ENCODE results near the gene TIMP1.

Gene TIMP1

GRCh38 chrX:47560179-47560933, 21.9 kb upstream of the TIMP1 start:
- WGBS (ENCODE audit: insufficient coverage) = 46% methylated on average over 13 of the region's 15 CpGs
- no peaks in the 10 kb centered on the region for H3K27me3 ChIP-seq (replicated peaks in 2 of 5; ENCODE audit: control insufficient read depth in 4 of 5, insufficient read depth in 5 of 5, low read length in 4 of 5)
- ChIA-PET POLR2A (interaction anchor here (0.9 kb wide), 1 partner anchor 15 kb away, joined by 5 read pairs; no protein-coding TSS in a partner anchor), CTCF (interaction anchor here (0.5 to 2.1 kb wide), 2 partner anchors 23 to 68 kb away, joined by 3 to 5 read pairs; no protein-coding TSS in a partner anchor)
- peaks cover 0 to 3% (median 0%) of the 10 kb centered on the region in 5 experiments for H3K9me3 ChIP-seq (ENCODE audit: control extremely low read depth in 1 of 5, control insufficient read depth in 4 of 5, insufficient read depth in 2 of 5, low read depth in 1 of 5, low read length in 4 of 5)
- peak overlapping the region; percentile 45 to 86 (median 69) for H3K4me3 ChIP-seq (ENCODE audit: control insufficient read depth in 1 of 7, extremely low read depth in 1 of 7, insufficient read depth in 4 of 7, low read depth in 2 of 7, low read length in 6 of 7)
- H3K36me3 ChIP-seq (ENCODE audit: control insufficient read depth in 4 of 4, insufficient read depth in 4 of 4, low read length in 3 of 4) = peaks cover 0 to 26% (median 11%) of the 10 kb centered on the region in 4 experiments
- peak overlapping the region; percentile 69 to 93 for H3K27ac ChIP-seq (ENCODE audit: insufficient read depth in 1 of 2, low read depth in 1 of 2, low read length in 2 of 2, poor library complexity in 1 of 2, severe bottlenecking in 2 of 2)
- no peak for DNase-seq
- peaks cover 0 to 24% (median 16%) of the 10 kb centered on the region in 4 experiments for H3K4me1 ChIP-seq (ENCODE audit: control extremely low read depth in 1 of 4, control insufficient read depth in 4 of 4, insufficient read depth in 4 of 4, low read length in 3 of 4)

- ChIA-PET POLR2A (interaction anchor here (0.9 kb wide), 1 partner anchor 16 kb away, joined by 5 read pairs; no protein-coding TSS in a partner anchor), CTCF (interaction anchor here (1.3 to 2.1 kb wide), 2 partner anchors 68 to 83 kb away, joined by 4 to 5 read pairs; no protein-coding TSS in a partner anchor)
- Histone ChIP-seq H3K4me1 (ENCODE audit: control extremely low read depth in 1 of 4, control insufficient read depth in 4 of 4, insufficient read depth in 4 of 4, low read length in 3 of 4) (peaks cover 0 to 24% (median 16%) of the 10 kb centered on the region in 4 experiments), H3K36me3 (ENCODE audit: control insufficient read depth in 4 of 4, insufficient read depth in 4 of 4, low read length in 3 of 4) (peaks cover 0 to 30% (median 11%) of the 10 kb centered on the region in 4 experiments), H3K4me3 (ENCODE audit: control insufficient read depth in 1 of 7, extremely low read depth in 1 of 7, insufficient read depth in 4 of 7, low read depth in 2 of 7, low read length in 6 of 7) (peak within 1 kb of the TSS; percentile 45 to 86 (median 75)), H3K27me3 (replicated peaks in 2 of 5; ENCODE audit: control insufficient read depth in 4 of 5, insufficient read depth in 5 of 5, low read length in 4 of 5) (no peaks in the 10 kb centered on the region), H3K9me3 (ENCODE audit: control extremely low read depth in 1 of 5, control insufficient read depth in 4 of 5, insufficient read depth in 2 of 5, low read depth in 1 of 5, low read length in 4 of 5) (peaks cover 0 to 3% (median 0%) of the 10 kb centered on the region in 5 experiments), H3K27ac (ENCODE audit: insufficient read depth in 1 of 2, low read depth in 1 of 2, low read length in 2 of 2, poor library complexity in 1 of 2, severe bottlenecking in 2 of 2) (peak within 1 kb of the TSS; percentile 90 to 93)
- WGBS (ENCODE audit: insufficient coverage) = 50% methylated on average over 53 of the region's 59 CpGs
- DNase-seq = peak; percentile 99
Measured at GRCh38 chrX:47560934-47561658, 21.1 kb upstream of the TIMP1 start, which contains the start of gene ARAF. TSS of gene ARAF (plus strand) at chrX:47561205. CDS start at chrX:47562968, 1,763 bp downstream.

- H3K27ac ChIP-seq (ENCODE audit: insufficient read depth in 1 of 2, low read depth in 1 of 2, low read length in 2 of 2, poor library complexity in 1 of 2, severe bottlenecking in 2 of 2) = peak overlapping the region; percentile 90 to 93
- ChIA-PET CTCF (interaction anchor here (1.3 to 2.1 kb wide), 3 partner anchors 67 to 86 kb away, joined by 3 to 5 read pairs (median 4); no protein-coding TSS in a partner anchor), POLR2A (interaction anchor here (0.9 kb wide), 1 partner anchor 16 kb away, joined by 5 read pairs; no protein-coding TSS in a partner anchor)
- peak overlapping the region; percentile 45 to 86 (median 75) for H3K4me3 ChIP-seq (ENCODE audit: control insufficient read depth in 1 of 7, extremely low read depth in 1 of 7, insufficient read depth in 4 of 7, low read depth in 2 of 7, low read length in 6 of 7)
- DNase-seq = no peak
- peaks cover 0 to 3% (median 0%) of the 10 kb centered on the region in 5 experiments for H3K9me3 ChIP-seq (ENCODE audit: control extremely low read depth in 1 of 5, control insufficient read depth in 4 of 5, insufficient read depth in 2 of 5, low read depth in 1 of 5, low read length in 4 of 5)
- H3K27me3 ChIP-seq (replicated peaks in 2 of 5; ENCODE audit: control insufficient read depth in 4 of 5, insufficient read depth in 5 of 5, low read length in 4 of 5) = peaks cover 0 to under 1% (median 0%) of the 10 kb centered on the region in 5 experiments
- peaks cover 0 to 23% (median 15%) of the 10 kb centered on the region in 4 experiments for H3K4me1 ChIP-seq (ENCODE audit: control extremely low read depth in 1 of 4, control insufficient read depth in 4 of 4, insufficient read depth in 4 of 4, low read length in 3 of 4)
- 50% methylated on average over 8 of the region's 9 CpGs for WGBS (ENCODE audit: insufficient coverage)
- H3K36me3 ChIP-seq (ENCODE audit: control insufficient read depth in 4 of 4, insufficient read depth in 4 of 4, low read length in 3 of 4) = peaks cover 0 to 36% (median 11%) of the 10 kb centered on the region in 4 experiments
Measured at GRCh38 chrX:47561659-47562151, 20.5 kb upstream of the TIMP1 start.

GRCh38 chrX:47562615-47563243, 19.5 kb upstream of the TIMP1 start:
- Histone ChIP-seq H3K9me3 (ENCODE audit: control extremely low read depth in 1 of 5, control insufficient read depth in 4 of 5, insufficient read depth in 2 of 5, low read depth in 1 of 5, low read length in 4 of 5) (peaks cover 0 to 3% (median 0%) of the 10 kb centered on the region in 5 experiments), H3K4me1 (ENCODE audit: control extremely low read depth in 1 of 4, control insufficient read depth in 4 of 4, insufficient read depth in 4 of 4, low read length in 3 of 4) (peaks cover 0 to 21% (median 14%) of the 10 kb centered on the region in 4 experiments), H3K27ac (ENCODE audit: insufficient read depth in 1 of 2, low read depth in 1 of 2, low read length in 2 of 2, poor library complexity in 1 of 2, severe bottlenecking in 2 of 2) (no peak overlapping the region), H3K27me3 (replicated peaks in 2 of 5; ENCODE audit: control insufficient read depth in 4 of 5, insufficient read depth in 5 of 5, low read length in 4 of 5) (peaks cover 0 to 3% (median 0%) of the 10 kb centered on the region in 5 experiments), H3K36me3 (ENCODE audit: control insufficient read depth in 4 of 4, insufficient read depth in 4 of 4, low read length in 3 of 4) (peaks cover 0 to 46% (median 19%) of the 10 kb centered on the region in 4 experiments), H3K4me3 (ENCODE audit: control insufficient read depth in 1 of 7, extremely low read depth in 1 of 7, insufficient read depth in 4 of 7, low read depth in 2 of 7, low read length in 6 of 7) (no peak overlapping the region)
- POLR2A ChIA-PET = no interaction called here
- CTCF ChIA-PET = interaction anchor here (1.0 to 2.1 kb wide), 4 partner anchors 66 to 85 kb away, joined by 3 to 5 read pairs (median 4); no protein-coding TSS in a partner anchor
- DNase-seq = peak; percentile 42 to 67 (median 59)
- WGBS (ENCODE audit: insufficient coverage) = 78% methylated on average over 11 of the region's 13 CpGs

- POLR2A ChIA-PET = no interaction called here
- no peak overlapping the region for H3K27ac ChIP-seq (ENCODE audit: insufficient read depth in 1 of 2, low read depth in 1 of 2, low read length in 2 of 2, poor library complexity in 1 of 2, severe bottlenecking in 2 of 2)
Measured at GRCh38 chrX:47563801-47564315, 18.4 kb upstream of the TIMP1 start.

More at GRCh38 chrX:47563801-47564315, 18.4 kb upstream of the TIMP1 start:
- 75% methylated on average over 4 of the region's 8 CpGs for WGBS (ENCODE audit: insufficient coverage)
- CTCF ChIA-PET = interaction anchor here (0.7 to 1.2 kb wide), 3 partner anchors 62 to 79 kb away, joined by 3 to 4 read pairs (median 3); no protein-coding TSS in a partner anchor
- DNase-seq = no peak
- no peak overlapping the region for H3K4me3 ChIP-seq (ENCODE audit: control insufficient read depth in 1 of 7, extremely low read depth in 1 of 7, insufficient read depth in 4 of 7, low read depth in 2 of 7, low read length in 6 of 7)
- peaks cover 0 to 3% (median 0%) of the 10 kb centered on the region in 5 experiments for H3K9me3 ChIP-seq (ENCODE audit: control extremely low read depth in 1 of 5, control insufficient read depth in 4 of 5, insufficient read depth in 2 of 5, low read depth in 1 of 5, low read length in 4 of 5)
- H3K27me3 ChIP-seq (replicated peaks in 2 of 5; ENCODE audit: control insufficient read depth in 4 of 5, insufficient read depth in 5 of 5, low read length in 4 of 5) = peaks cover 0 to 3% (median 0%) of the 10 kb centered on the region in 5 experiments
- H3K36me3 ChIP-seq (ENCODE audit: control insufficient read depth in 4 of 4, insufficient read depth in 4 of 4, low read length in 3 of 4) = peaks cover 0 to 56% (median 25%) of the 10 kb centered on the region in 4 experiments
- H3K4me1 ChIP-seq (ENCODE audit: control extremely low read depth in 1 of 4, control insufficient read depth in 4 of 4, insufficient read depth in 4 of 4, low read length in 3 of 4) = peaks cover 0 to 21% (median 14%) of the 10 kb centered on the region in 4 experiments
